Skeletal muscle cell (primary cell): ENCODE data around the gene DUOXA2.
"Not testable (repeated sequence)": the region's sequence is repeated elsewhere in the genome, so short reads cannot be mapped to it uniquely, and the experiment has no call there.

Experiments used
- DNase-seq: peaks from one replicate; pipeline ENCODE4 v3.0.0-alpha.2; 2010; ENCODE audit warnings: low read depth
- H3K4me3 ChIP-seq: 2 replicates; pipeline ENCODE4 v1.5.1; 2011; ENCODE audit warnings: low read depth, mild to moderate bottlenecking, control low read depth, low read length, moderate library complexity

Gene DUOXA2

GRCh38 chr15:45132844-45133560, 18.9 kb downstream of the DUOXA2 start:
- DNase-seq, result no peak

GRCh38 chr15:45133561-45133920, 19.4 kb downstream of the DUOXA2 start:
- H3K4me3 ChIP-seq, result no peak overlapping the region
- DNase-seq, result no peak

More at GRCh38 chr15:45132844-45133560, 18.9 kb downstream of the DUOXA2 start:
- H3K4me3 ChIP-seq, result no peak overlapping the region

- DNase-seq, result no peak
- H3K4me3 ChIP-seq, result no peak overlapping the region
Measured at GRCh38 chr15:45134046-45134445, 19.9 kb downstream of the DUOXA2 start.

GRCh38 chr15:45134682-45135604, 20.8 kb downstream of the DUOXA2 start:
- no peak overlapping the region for H3K4me3 ChIP-seq
- no peak for DNase-seq

GRCh38 chr15:45135705-45136377, 21.7 kb downstream of the DUOXA2 start:
- not testable (repeated sequence) for DNase-seq, H3K4me3 ChIP-seq

- DNase-seq, result no peak
- H3K4me3 ChIP-seq, result no peak overlapping the region
Measured at GRCh38 chr15:45136378-45136764, 22.2 kb downstream of the DUOXA2 start.

GRCh38 chr15:45137703-45138102, 23.6 kb downstream of the DUOXA2 start:
- no peak overlapping the region for H3K4me3 ChIP-seq
- no peak for DNase-seq

GRCh38 chr15:45138814-45139765, 25.0 kb downstream of the DUOXA2 start:
- no peak for DNase-seq
- no peak overlapping the region for H3K4me3 ChIP-seq

- DNase-seq, result no peak
- H3K4me3 ChIP-seq, result no peak overlapping the region
Measured at GRCh38 chr15:45139770-45140169, 25.6 kb downstream of the DUOXA2 start.

- no peak for DNase-seq
- H3K4me3 ChIP-seq, result no peak overlapping the region
Measured at GRCh38 chr15:45140557-45141250, 26.6 kb downstream of the DUOXA2 start.

- DNase-seq, result no peak
- no peak overlapping the region for H3K4me3 ChIP-seq
Measured at GRCh38 chr15:45141386-45141785, 27.3 kb downstream of the DUOXA2 start.

GRCh38 chr15:45143056-45143455, 28.9 kb downstream of the DUOXA2 start:
- DNase-seq, result no peak
- no peak overlapping the region for H3K4me3 ChIP-seq

GRCh38 chr15:45143946-45144345, 29.8 kb downstream of the DUOXA2 start:
- DNase-seq, result no peak
- no peak overlapping the region for H3K4me3 ChIP-seq

GRCh38 chr15:45144775-45145174, 30.6 kb downstream of the DUOXA2 start:
- DNase-seq, result no peak
- no peak overlapping the region for H3K4me3 ChIP-seq

GRCh38 chr15:45146405-45146804, 32.3 kb downstream of the DUOXA2 start:
- DNase-seq, result no peak
- no peak overlapping the region for H3K4me3 ChIP-seq

- H3K4me3 ChIP-seq, result no peak overlapping the region
Measured at GRCh38 chr15:45147606-45148005, 33.5 kb downstream of the DUOXA2 start.

GRCh38 chr15:45148076-45149059, 34.2 kb downstream of the DUOXA2 start:
- no peak overlapping the region for H3K4me3 ChIP-seq
- no peak for DNase-seq

More at GRCh38 chr15:45147606-45148005, 33.5 kb downstream of the DUOXA2 start:
- no peak for DNase-seq
